Gastrocnemius medialis (tissue), 4 donors: ENCODE measurements around the gene IGF2BP2.
"Not testable (repeated sequence)": the region's sequence is repeated elsewhere in the genome, so short reads cannot be mapped to it uniquely, and the experiment has no call there.

Experiments used
- POLR2A ChIP-seq, 2 donors: fragments of 450-650 bp; IDR thresholded peaks; one replicate each; pipeline ENCODE4 v1.6.1; 2017; ENCODE audit warnings: antibody characterized with exemption in 2 of 2, mild to moderate bottlenecking in 2 of 2, moderate library complexity in 2 of 2
- TF ChIP-seq, protein P1 (sequence below), 5 experiments: fragments of 450-650 bp in 3 of 5; fragments of 200-600 bp in 2 of 5; sonication (generic) in 2 of 5; IDR thresholded peaks in 4 of 5; conservative IDR thresholded peaks in 1 of 5; 1 replicate in 4 of 5; 2 replicates in 1 of 5; pipeline ENCODE4 v1.5.1; 2016 to 2019; ENCODE audit warnings: antibody characterized with exemption in 5 of 5, mild to moderate bottlenecking in 3 of 5, moderate library complexity in 3 of 5

DNA sequence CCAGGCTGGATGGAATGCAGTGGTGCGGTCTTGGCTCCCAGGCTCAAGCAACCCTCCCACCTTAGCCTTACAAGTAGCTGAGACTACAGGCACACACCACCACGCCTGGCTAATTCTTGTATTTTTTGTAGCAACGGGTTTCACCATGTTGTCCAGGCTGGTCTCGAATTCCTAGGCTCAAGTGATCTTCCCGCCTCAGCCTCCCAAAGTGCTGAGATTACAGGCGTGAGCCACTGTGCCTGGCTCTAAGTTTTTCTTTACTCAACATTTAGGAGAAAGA, 26.1 kb downstream of the IGF2BP2 start:
- TF ChIP-seq, protein P1, sequence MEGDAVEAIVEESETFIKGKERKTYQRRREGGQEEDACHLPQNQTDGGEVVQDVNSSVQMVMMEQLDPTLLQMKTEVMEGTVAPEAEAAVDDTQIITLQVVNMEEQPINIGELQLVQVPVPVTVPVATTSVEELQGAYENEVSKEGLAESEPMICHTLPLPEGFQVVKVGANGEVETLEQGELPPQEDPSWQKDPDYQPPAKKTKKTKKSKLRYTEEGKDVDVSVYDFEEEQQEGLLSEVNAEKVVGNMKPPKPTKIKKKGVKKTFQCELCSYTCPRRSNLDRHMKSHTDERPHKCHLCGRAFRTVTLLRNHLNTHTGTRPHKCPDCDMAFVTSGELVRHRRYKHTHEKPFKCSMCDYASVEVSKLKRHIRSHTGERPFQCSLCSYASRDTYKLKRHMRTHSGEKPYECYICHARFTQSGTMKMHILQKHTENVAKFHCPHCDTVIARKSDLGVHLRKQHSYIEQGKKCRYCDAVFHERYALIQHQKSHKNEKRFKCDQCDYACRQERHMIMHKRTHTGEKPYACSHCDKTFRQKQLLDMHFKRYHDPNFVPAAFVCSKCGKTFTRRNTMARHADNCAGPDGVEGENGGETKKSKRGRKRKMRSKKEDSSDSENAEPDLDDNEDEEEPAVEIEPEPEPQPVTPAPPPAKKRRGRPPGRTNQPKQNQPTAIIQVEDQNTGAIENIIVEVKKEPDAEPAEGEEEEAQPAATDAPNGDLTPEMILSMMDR (IDR thresholded peaks at IDR 0.05 in 4 of 5, conservative IDR thresholded peaks at IDR 0.05 in 1 of 5): not testable (repeated sequence)
- not testable (repeated sequence) for TF ChIP-seq POLR2A (IDR thresholded peaks at IDR 0.05)
